ENCODE measurements around the gene FUOM.

- TF ChIP-seq, protein P1, sequence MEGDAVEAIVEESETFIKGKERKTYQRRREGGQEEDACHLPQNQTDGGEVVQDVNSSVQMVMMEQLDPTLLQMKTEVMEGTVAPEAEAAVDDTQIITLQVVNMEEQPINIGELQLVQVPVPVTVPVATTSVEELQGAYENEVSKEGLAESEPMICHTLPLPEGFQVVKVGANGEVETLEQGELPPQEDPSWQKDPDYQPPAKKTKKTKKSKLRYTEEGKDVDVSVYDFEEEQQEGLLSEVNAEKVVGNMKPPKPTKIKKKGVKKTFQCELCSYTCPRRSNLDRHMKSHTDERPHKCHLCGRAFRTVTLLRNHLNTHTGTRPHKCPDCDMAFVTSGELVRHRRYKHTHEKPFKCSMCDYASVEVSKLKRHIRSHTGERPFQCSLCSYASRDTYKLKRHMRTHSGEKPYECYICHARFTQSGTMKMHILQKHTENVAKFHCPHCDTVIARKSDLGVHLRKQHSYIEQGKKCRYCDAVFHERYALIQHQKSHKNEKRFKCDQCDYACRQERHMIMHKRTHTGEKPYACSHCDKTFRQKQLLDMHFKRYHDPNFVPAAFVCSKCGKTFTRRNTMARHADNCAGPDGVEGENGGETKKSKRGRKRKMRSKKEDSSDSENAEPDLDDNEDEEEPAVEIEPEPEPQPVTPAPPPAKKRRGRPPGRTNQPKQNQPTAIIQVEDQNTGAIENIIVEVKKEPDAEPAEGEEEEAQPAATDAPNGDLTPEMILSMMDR (conservative IDR thresholded peaks at IDR 0.05; ENCODE audit: low read length) = no peak
- no peak for TF ChIP-seq EZH2phosphoT487 (IDR thresholded peaks at IDR 0.05; ENCODE audit: borderline replicate concordance, low read depth, low read length)
Measured at GRCh38 chr10:133397938-133398337, 40.1 kb upstream of the FUOM start.

Data from OCI-LY7 (cell line).